ENCODE results near the gene ZNF580.

ZNF580 gene

GRCh38 chr19:55601084-55601483, 39.7 kb upstream of the ZNF580 start:
- no peak for TF ChIP-seq GATA2 (IDR thresholded peaks at IDR 0.05; ENCODE audit: low read depth, low read length)
- no peak for TF ChIP-seq GATA3 (IDR thresholded peaks at IDR 0.05; ENCODE audit: low read depth, low read length)

GRCh38 chr19:55602104-55603001, 38.4 kb upstream of the ZNF580 start:
- TF ChIP-seq GATA3 (IDR thresholded peaks at IDR 0.05; ENCODE audit: low read depth, low read length), result no peak
- TF ChIP-seq GATA2 (IDR thresholded peaks at IDR 0.05; ENCODE audit: low read depth, low read length), result no peak

GRCh38 chr19:55603115-55603514, 37.7 kb upstream of the ZNF580 start:
- TF ChIP-seq GATA2 (IDR thresholded peaks at IDR 0.05; ENCODE audit: low read depth, low read length) (no peak), GATA3 (IDR thresholded peaks at IDR 0.05; ENCODE audit: low read depth, low read length) (no peak)

- TF ChIP-seq GATA3 (IDR thresholded peaks at IDR 0.05; ENCODE audit: low read depth, low read length) (no peak), GATA2 (IDR thresholded peaks at IDR 0.05; ENCODE audit: low read depth, low read length) (no peak)
Observed at GRCh38 chr19:55603581-55604292, 37.1 kb upstream of the ZNF580 start.

GRCh38 chr19:55605207-55605636, 35.6 kb upstream of the ZNF580 start:
- TF ChIP-seq GATA3 (IDR thresholded peaks at IDR 0.05; ENCODE audit: low read depth, low read length) (no peak), GATA2 (IDR thresholded peaks at IDR 0.05; ENCODE audit: low read depth, low read length) (no peak)

- TF ChIP-seq GATA3 (IDR thresholded peaks at IDR 0.05; ENCODE audit: low read depth, low read length) (no peak), GATA2 (IDR thresholded peaks at IDR 0.05; ENCODE audit: low read depth, low read length) (no peak)
Observed at GRCh38 chr19:55605637-55606470, 34.9 kb upstream of the ZNF580 start, which contains the start of gene ZNF865. Gene ZNF865, plus strand, starts transcription at chr19:55605647. Its CDS starts 7,972 bp downstream, at chr19:55613619.

GRCh38 chr19:55606471-55606787, 34.4 kb upstream of the ZNF580 start:
- no peak for TF ChIP-seq GATA3 (IDR thresholded peaks at IDR 0.05; ENCODE audit: low read depth, low read length)
- TF ChIP-seq GATA2 (IDR thresholded peaks at IDR 0.05; ENCODE audit: low read depth, low read length), result no peak

- TF ChIP-seq GATA3 (IDR thresholded peaks at IDR 0.05; ENCODE audit: low read depth, low read length), result no peak
- no peak for TF ChIP-seq GATA2 (IDR thresholded peaks at IDR 0.05; ENCODE audit: low read depth, low read length)
Observed at GRCh38 chr19:55606817-55607216, 34.0 kb upstream of the ZNF580 start.

GRCh38 chr19:55609326-55609725, 31.5 kb upstream of the ZNF580 start:
- no peak for TF ChIP-seq GATA2 (IDR thresholded peaks at IDR 0.05; ENCODE audit: low read depth, low read length)
- no peak for TF ChIP-seq GATA3 (IDR thresholded peaks at IDR 0.05; ENCODE audit: low read depth, low read length)

- no peak for TF ChIP-seq GATA3 (IDR thresholded peaks at IDR 0.05; ENCODE audit: low read depth, low read length)
- no peak for TF ChIP-seq GATA2 (IDR thresholded peaks at IDR 0.05; ENCODE audit: low read depth, low read length)
Observed at GRCh38 chr19:55611300-55611982, 29.4 kb upstream of the ZNF580 start.

- TF ChIP-seq GATA3 (IDR thresholded peaks at IDR 0.05; ENCODE audit: low read depth, low read length) (no peak), GATA2 (IDR thresholded peaks at IDR 0.05; ENCODE audit: low read depth, low read length) (no peak)
Observed at GRCh38 chr19:55611983-55612645, 28.7 kb upstream of the ZNF580 start.

GRCh38 chr19:55613396-55613795, 27.4 kb upstream of the ZNF580 start:
- TF ChIP-seq GATA2 (IDR thresholded peaks at IDR 0.05; ENCODE audit: low read depth, low read length) (no peak), GATA3 (IDR thresholded peaks at IDR 0.05; ENCODE audit: low read depth, low read length) (no peak)
